Retinal pigment epithelial cell (primary cell): ENCODE data around the gene PFDN2.
"Not testable (repeated sequence)": the region's sequence is repeated elsewhere in the genome, so short reads cannot be mapped to it uniquely, and the experiment has no call there.

Experiments used
- DNase-seq: peaks from one replicate; pipeline ENCODE4 v3.0.0-alpha.2; 2010; ENCODE audit warnings: low read depth
- H3K4me3 ChIP-seq: 2 replicates; pipeline ENCODE4 v1.5.1; 2011; ENCODE audit warnings: mild to moderate bottlenecking, low read length, control low read depth, moderate library complexity
- TF ChIP-seq, protein P1 (sequence below): conservative IDR thresholded peaks from 2 replicates; pipeline ENCODE4 v1.5.1; 2011; ENCODE audit warnings: low read depth, low read length, control low read depth, inconsistent platforms

Gene PFDN2

DNA sequence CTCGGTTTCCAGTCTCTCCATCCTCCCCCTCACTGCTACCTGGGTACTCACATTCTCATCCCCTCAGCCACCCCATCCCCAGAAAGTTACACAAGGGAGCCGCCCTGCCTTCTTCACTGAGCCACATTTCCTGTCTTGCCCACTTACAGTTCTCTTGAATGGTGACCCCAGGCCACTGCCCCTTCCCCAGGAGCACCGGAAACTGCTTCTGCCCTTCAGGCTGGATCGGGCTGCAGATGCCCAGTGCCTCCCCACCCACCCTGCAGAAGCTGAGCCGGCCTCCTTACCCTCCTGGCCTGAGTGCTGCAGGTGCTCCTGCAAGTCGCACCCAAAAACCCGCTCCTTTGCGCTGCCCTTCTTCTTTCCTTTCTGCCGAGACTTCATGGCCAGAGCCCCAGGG, 48.6 kb downstream of the PFDN2 start:
- no peak overlapping the region for H3K4me3 ChIP-seq
- DNase-seq = no peak
- TF ChIP-seq, protein P1, sequence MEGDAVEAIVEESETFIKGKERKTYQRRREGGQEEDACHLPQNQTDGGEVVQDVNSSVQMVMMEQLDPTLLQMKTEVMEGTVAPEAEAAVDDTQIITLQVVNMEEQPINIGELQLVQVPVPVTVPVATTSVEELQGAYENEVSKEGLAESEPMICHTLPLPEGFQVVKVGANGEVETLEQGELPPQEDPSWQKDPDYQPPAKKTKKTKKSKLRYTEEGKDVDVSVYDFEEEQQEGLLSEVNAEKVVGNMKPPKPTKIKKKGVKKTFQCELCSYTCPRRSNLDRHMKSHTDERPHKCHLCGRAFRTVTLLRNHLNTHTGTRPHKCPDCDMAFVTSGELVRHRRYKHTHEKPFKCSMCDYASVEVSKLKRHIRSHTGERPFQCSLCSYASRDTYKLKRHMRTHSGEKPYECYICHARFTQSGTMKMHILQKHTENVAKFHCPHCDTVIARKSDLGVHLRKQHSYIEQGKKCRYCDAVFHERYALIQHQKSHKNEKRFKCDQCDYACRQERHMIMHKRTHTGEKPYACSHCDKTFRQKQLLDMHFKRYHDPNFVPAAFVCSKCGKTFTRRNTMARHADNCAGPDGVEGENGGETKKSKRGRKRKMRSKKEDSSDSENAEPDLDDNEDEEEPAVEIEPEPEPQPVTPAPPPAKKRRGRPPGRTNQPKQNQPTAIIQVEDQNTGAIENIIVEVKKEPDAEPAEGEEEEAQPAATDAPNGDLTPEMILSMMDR = no peak

DNA sequence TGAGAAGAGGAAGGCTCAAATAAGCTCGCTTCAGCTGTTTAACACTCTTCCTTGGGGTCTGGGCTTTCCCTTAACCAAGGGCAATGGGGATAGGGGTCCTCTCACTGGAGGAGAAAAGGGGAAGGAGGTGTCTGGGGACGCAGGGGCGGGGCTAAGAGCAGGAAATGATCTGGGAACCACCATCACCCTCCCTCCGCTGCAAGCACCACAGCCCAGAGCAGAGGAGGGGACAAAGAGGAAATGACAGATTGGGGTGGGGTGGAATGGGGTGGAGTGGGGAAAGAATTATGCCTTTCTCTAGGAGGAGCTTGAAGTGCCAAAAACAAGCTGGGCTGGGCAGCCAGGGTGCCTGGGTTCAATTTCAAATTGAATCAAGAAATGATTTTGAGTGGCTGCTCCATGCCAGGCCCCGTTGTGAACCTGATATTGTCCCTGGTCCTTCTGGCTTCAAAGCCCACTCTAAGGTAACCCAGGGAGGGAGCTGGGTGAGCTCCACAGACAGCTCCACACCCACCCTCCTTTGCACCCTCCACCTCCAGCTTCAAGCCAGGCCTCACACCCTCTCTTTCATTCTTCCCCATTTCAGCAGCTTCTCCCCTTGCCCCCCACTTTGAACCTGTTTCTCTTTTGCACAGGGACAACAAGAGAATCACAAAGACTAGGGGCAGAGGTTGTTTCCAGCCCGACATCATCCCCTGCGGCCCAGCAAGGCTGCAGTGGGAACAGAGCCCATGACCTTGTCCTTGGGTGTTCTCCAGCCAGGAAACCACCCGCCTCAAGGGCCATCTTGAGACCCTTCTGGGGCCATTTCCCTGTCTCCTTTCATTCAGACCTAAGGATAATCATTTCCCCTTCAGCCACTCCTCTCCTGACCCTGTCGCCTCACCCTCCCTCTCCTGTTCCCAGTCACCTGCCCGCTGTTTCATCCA, 49.3 kb downstream of the PFDN2 start:
- TF ChIP-seq, protein P1 = no peak
- DNase-seq = no peak
- no peak overlapping the region for H3K4me3 ChIP-seq

DNA sequence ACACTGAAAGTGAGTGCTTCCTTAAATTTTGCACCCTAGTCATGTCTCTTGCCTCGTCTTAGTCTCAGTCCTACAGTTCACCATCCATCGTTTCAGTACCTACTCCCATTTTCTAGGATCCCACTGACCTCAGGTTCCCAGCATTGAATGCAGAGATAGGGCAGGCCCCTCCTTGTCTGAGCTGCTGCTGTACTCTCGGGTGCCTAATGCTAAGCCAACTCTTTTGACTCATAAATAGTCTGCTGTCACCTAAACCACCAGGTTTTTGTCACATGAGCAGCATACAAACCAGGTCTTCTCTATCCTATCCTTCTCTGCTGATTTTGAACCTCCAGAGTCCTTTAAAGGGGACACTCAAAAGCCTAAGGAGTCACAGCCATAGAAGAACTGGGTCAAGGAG, 51.1 kb downstream of the PFDN2 start:
- H3K4me3 ChIP-seq = no peak overlapping the region

DNA sequence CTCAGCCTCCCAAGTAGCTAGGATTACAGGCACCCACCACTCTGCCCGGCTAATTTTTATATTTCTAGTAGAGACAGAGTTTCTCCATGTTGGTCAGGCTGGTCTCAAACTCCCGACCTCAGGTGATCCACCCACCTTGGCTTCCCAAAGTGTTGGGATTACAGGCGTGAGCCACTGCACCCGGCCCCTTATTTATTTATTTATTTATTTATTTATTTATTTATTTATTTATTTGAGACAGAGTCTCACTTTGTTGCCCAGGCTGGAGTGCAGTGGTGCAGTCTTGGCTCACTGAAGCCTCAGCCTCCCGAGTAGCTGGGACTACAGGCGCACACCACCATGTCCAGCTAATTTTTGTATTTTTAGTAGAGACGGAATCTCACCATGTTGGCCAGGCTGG, 52.2 kb downstream of the PFDN2 start:
- not testable (repeated sequence) for DNase-seq, H3K4me3 ChIP-seq

More for the DNA sequence above, 51.1 kb downstream of the PFDN2 start:
- TF ChIP-seq, protein P1 = no peak
- DNase-seq = no peak

DNA sequence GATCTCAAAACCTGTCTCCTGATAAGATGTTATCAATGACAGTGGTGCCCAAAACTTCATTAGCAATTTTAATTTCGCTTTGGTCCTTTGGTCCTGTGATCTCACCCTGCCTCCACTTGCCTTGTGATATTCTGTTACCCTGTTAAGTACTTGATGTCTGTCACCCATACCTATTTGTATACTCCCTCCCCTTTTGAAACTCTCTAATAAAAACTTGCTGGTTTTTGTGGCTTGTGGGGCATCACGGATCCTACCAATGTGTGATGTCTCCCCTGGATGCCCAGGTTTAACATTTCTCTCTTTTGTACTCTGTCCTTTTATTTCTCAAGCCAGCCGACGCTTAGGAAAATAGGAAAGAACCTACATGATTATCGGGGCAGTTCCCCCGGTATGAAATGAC, 53.9 kb downstream of the PFDN2 start:
- not testable (repeated sequence) for H3K4me3 ChIP-seq

DNA sequence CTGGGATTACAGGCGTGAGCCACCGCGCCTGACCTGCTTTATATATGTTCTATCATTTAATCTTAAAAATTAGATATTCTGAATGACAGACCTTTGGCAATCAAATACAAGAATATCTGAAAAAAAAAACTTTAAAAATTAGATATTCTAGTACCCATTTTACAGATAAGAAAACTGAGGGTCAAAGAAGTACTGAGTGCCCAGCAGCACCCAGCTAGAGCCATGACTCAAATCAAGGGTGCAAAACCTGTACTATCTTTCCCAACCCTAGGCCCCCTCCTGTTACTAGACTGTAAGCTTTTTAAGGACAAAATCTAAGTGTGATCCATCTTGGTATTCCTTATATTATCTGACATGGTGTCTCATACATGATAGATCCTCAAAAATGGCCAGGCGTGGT, 56.4 kb downstream of the PFDN2 start:
- TF ChIP-seq, protein P1 = no peak
- H3K4me3 ChIP-seq = no peak overlapping the region

More for the DNA sequence above, 53.9 kb downstream of the PFDN2 start:
- not testable (repeated sequence) for DNase-seq

DNA sequence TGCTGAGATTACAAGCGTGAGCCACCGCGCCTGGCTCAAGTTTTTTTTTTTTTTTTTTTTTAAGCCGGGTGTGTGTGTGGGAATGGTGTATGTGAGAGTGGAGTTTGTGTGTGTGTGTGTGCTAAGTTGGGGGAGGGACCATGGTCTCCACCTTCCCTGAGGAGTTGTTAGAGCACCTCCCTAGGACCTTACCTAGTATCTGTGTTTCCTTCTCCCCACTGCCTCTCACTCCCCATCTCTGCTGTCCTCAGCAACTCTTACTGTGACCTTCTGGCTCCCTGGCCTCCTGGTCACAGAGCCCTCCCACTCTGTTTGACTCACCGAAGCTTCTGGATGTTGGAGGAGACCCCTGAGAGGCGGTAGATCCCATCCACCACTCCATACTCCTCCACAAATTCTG, 58.5 kb downstream of the PFDN2 start:
- DNase-seq = no peak
- TF ChIP-seq, protein P1 = no peak
- H3K4me3 ChIP-seq = no peak overlapping the region

More for the DNA sequence above, 56.4 kb downstream of the PFDN2 start:
- DNase-seq = no peak

DNA sequence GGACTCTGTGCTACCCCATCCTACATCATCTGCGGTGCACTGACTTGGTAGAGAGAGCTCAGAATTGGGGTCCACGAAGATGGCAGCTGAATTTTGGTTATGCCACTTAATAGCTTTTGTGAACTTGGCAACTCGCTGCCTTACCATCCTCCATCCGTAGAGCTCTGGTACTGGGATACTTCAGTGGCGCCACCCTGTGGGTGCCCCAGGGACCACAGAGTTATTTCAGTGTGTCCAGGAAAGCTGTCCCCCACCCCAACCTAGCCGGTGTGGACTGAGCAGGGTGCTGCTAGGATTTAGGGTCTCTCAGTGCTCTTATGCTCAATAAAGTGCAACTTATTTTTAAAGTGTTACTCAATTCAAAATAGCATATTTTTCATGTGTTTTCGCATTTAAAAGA, 63.0 kb downstream of the PFDN2 start:
- TF ChIP-seq, protein P1 = peak; percentile 13
- no peak overlapping the region for H3K4me3 ChIP-seq
- DNase-seq = no peak
